WTC11 (cell line): Measurements from ENCODE around the gene SLC6A18.

Experiments used
- AFF4 ChIP-seq: sonication (generic); formaldehyde crosslinking; IDR thresholded peaks from 2 replicates; pipeline ENCODE4 v1.8.1; 2023; ENCODE audit warnings: mild to moderate bottlenecking, missing genetic modification reagents, borderline replicate concordance
- ARID4B ChIP-seq: sonication (generic); formaldehyde crosslinking; IDR thresholded peaks from 2 replicates; pipeline ENCODE4 v1.8.0; 2023; ENCODE audit warnings: missing genetic modification reagents, mild to moderate bottlenecking, borderline replicate concordance
- CREB1 ChIP-seq: sonication (generic); formaldehyde crosslinking; IDR thresholded peaks from 2 replicates; pipeline ENCODE4 v1.8.0; 2023; ENCODE audit warnings: mild to moderate bottlenecking, missing genetic modification reagents
- CTCF ChIP-seq: fragments of 200-600 bp; IDR thresholded peaks from 2 replicates; pipeline ENCODE4 v1.8.0; 2022; ENCODE audit warnings: antibody characterized with exemption
- ELF4 ChIP-seq: sonication (generic); formaldehyde crosslinking; IDR thresholded peaks from 2 replicates; pipeline ENCODE4 v1.8.1; 2022; ENCODE audit warnings: low read depth, mild to moderate bottlenecking, moderate library complexity, missing genetic modification reagents
- IRF2 ChIP-seq: sonication (generic); formaldehyde crosslinking; IDR thresholded peaks from 2 replicates; pipeline ENCODE4 v1.8.0; 2022; ENCODE audit warnings: low read depth, missing genetic modification reagents, borderline replicate concordance
- JAZF1 ChIP-seq: fragments of 250-450 bp; sonication (Bioruptor Pico); IDR thresholded peaks from 2 replicates; pipeline ENCODE4 v1.9.0; 2021; ENCODE audit warnings: moderate library complexity, mild to moderate bottlenecking, inconsistent platforms
- MAX ChIP-seq: sonication (generic); formaldehyde crosslinking; IDR thresholded peaks from 2 replicates; pipeline ENCODE4 v1.8.0; 2022; ENCODE audit warnings: mild to moderate bottlenecking, missing genetic modification reagents
- NFYB ChIP-seq: sonication (generic); formaldehyde crosslinking; conservative IDR thresholded peaks from 2 replicates; pipeline ENCODE4 v1.8.0; 2022; ENCODE audit warnings: low read depth, missing genetic modification reagents
- TCF7 ChIP-seq: sonication (generic); formaldehyde crosslinking; IDR thresholded peaks from 2 replicates; pipeline ENCODE4 v1.8.0; 2022; ENCODE audit warnings: mild to moderate bottlenecking, low read depth, missing genetic modification reagents, moderate library complexity
- USF2 ChIP-seq: sonication (generic); formaldehyde crosslinking; IDR thresholded peaks from 2 replicates; pipeline ENCODE4 v1.8.1; 2023; ENCODE audit warnings: mild to moderate bottlenecking, missing genetic modification reagents, moderate library complexity
- ZBTB21 ChIP-seq: sonication (generic); formaldehyde crosslinking; IDR thresholded peaks from 2 replicates; pipeline ENCODE4 v1.8.1; 2023; ENCODE audit warnings: mild to moderate bottlenecking, missing genetic modification reagents, borderline replicate concordance
- ZNF396 ChIP-seq: fragments of 250-450 bp; sonication (Bioruptor Pico); IDR thresholded peaks from 2 replicates; pipeline ENCODE4 v1.8.0; 2021; ENCODE audit warnings: mild to moderate bottlenecking, moderate library complexity, borderline replicate concordance
- ZNF423 ChIP-seq: fragments of 250-450 bp; sonication (Bioruptor Pico); IDR thresholded peaks from 2 replicates; pipeline ENCODE4 v2.1.2; 2022; ENCODE audit warnings: mild to moderate bottlenecking, moderate library complexity

- TF ChIP-seq CTCF (no peak), USF2 (CRISPR knock-in tag) (no peak), JAZF1 (CRISPR knock-in tag) (no peak), CREB1 (CRISPR knock-in tag) (no peak), NFYB (CRISPR knock-in tag) (no peak), ZNF423 (CRISPR knock-in tag) (no peak), ARID4B (CRISPR knock-in tag) (no peak), ZNF396 (no peak), TCF7 (CRISPR knock-in tag) (no peak), MAX (no peak), IRF2 (no peak), AFF4 (CRISPR knock-in tag) (no peak), ZBTB21 (CRISPR knock-in tag) (no peak), ELF4 (CRISPR knock-in tag) (no peak)
Measured at GRCh38 chr5:1272201-1272600, 47.0 kb downstream of the SLC6A18 start.
